Liver (tissue), 9 donors: ENCODE data around the gene SAMD8. TPM values are rescaled to one million over a fixed set of nuclear protein-coding genes. Genes with fewer than 3 reads are reported as not detected.

Experiments
- DNase-seq: peaks from one replicate; pipeline ENCODE4 v3.0.0-alpha.2; 2017; ENCODE audit warnings: low spot score
- H3K27ac ChIP-seq, 2 donors: one replicate each; pipeline ENCODE4 v1.7.0; 2013; ENCODE audit warnings: inconsistent platforms in 2 of 2, low read length in 2 of 2, control low read depth in 1 of 2, low read depth in 1 of 2, mild to moderate bottlenecking in 1 of 2
- H3K27me3 ChIP-seq, 4 donors: one replicate each; pipeline versions ENCODE4 v1.6.1 to v1.7.0; 2013; ENCODE audit warnings: low read length in 3 of 4, inconsistent platforms in 1 of 4, mild to moderate bottlenecking in 1 of 4, moderate library complexity in 1 of 4; ENCODE audit not compliant: control insufficient read depth in 4 of 4, insufficient read depth in 4 of 4
- H3K36me3 ChIP-seq, 4 donors: one replicate each; pipeline versions ENCODE4 v1.6.1 to v1.7.0; 2013; ENCODE audit warnings: low read length in 3 of 4, mild to moderate bottlenecking in 3 of 4, low read depth in 1 of 4, moderate library complexity in 1 of 4; ENCODE audit not compliant: control insufficient read depth in 4 of 4, insufficient read depth in 3 of 4
- H3K4me1 ChIP-seq, 4 donors: one replicate each; pipeline versions ENCODE4 v1.6.1 to v1.7.0; 2013; ENCODE audit warnings: low read length in 3 of 4, mild to moderate bottlenecking in 3 of 4, moderate library complexity in 1 of 4; ENCODE audit not compliant: control insufficient read depth in 4 of 4, insufficient read depth in 4 of 4
- H3K4me3 ChIP-seq, 3 donors: one replicate each; pipeline versions ENCODE4 v1.6.1 to v1.7.0; 2013; ENCODE audit warnings: low read length in 3 of 3, control low read depth in 1 of 3, low read depth in 1 of 3, mild to moderate bottlenecking in 1 of 3
- H3K9ac ChIP-seq, 2 donors: one replicate each; pipeline ENCODE4 v1.7.0; 2013; ENCODE audit warnings: low read length in 2 of 2, mild to moderate bottlenecking in 2 of 2, moderate library complexity in 2 of 2, control low read depth in 1 of 2, low read depth in 1 of 2
- H3K9me3 ChIP-seq, 4 donors: one replicate each; pipeline versions ENCODE4 v1.6.1 to v1.7.0; 2013; ENCODE audit warnings: low read length in 3 of 4; ENCODE audit not compliant: control insufficient read depth in 4 of 4
- CTCF ChIP-seq: fragments of 150-350 bp; IDR thresholded peaks from 2 replicates; pipeline ENCODE4 v1.5.1; 2017; ENCODE audit warnings: improper control_type of control experiment, low read depth, low read length; ENCODE audit not compliant: missing input control
- EGR1 ChIP-seq, 2 donors: IDR thresholded peaks; 2 replicates each; pipeline ENCODE4 v1.6.1; 2016 to 2018; ENCODE audit warnings: antibody characterized with exemption in 2 of 2, low read depth in 2 of 2
- FOXA1 ChIP-seq: IDR thresholded peaks from 2 replicates; pipeline ENCODE4 v1.6.1; 2016; ENCODE audit warnings: antibody characterized with exemption
- FOXA2 ChIP-seq: IDR thresholded peaks from 2 replicates; pipeline ENCODE4 v1.6.1; 2016; ENCODE audit warnings: antibody characterized with exemption
- HNF4A ChIP-seq, 2 donors: conservative IDR thresholded peaks; 2 replicates each; pipeline ENCODE4 v1.6.1; 2016; ENCODE audit warnings: antibody characterized with exemption in 2 of 2, mild to moderate bottlenecking in 2 of 2
- HNF4G ChIP-seq: IDR thresholded peaks from 2 replicates; pipeline ENCODE4 v1.6.1; 2016; ENCODE audit warnings: antibody characterized with exemption
- MAX ChIP-seq: IDR thresholded peaks from 2 replicates; pipeline ENCODE4 v1.6.1; 2016; ENCODE audit warnings: antibody characterized with exemption
- RAD21 ChIP-seq, 2 donors: IDR thresholded peaks; 2 replicates each; pipeline ENCODE4 v1.6.1; 2016; ENCODE audit warnings: antibody characterized with exemption in 2 of 2, mild to moderate bottlenecking in 2 of 2
- REST ChIP-seq: IDR thresholded peaks from 2 replicates; pipeline ENCODE4 v1.6.1; 2016; ENCODE audit warnings: antibody characterized with exemption, mild to moderate bottlenecking
- SP1 ChIP-seq: IDR thresholded peaks from 2 replicates; pipeline ENCODE4 v1.6.1; 2018; ENCODE audit warnings: antibody characterized with exemption, mild to moderate bottlenecking
- TAF1 ChIP-seq: conservative IDR thresholded peaks from 2 replicates; pipeline ENCODE4 v1.6.1; 2016; ENCODE audit warnings: antibody characterized with exemption, mild to moderate bottlenecking
- YY1 ChIP-seq: IDR thresholded peaks from 2 replicates; pipeline ENCODE4 v1.6.1; 2016; ENCODE audit warnings: antibody characterized with exemption, mild to moderate bottlenecking
- ZBTB33 ChIP-seq: IDR thresholded peaks from 2 replicates; pipeline ENCODE4 v1.6.1; 2016; ENCODE audit warnings: antibody characterized with exemption
- WGBS: extraction: QIAGEN DNeasy Blood & Tissue Kit; methylation state at CpG from one replicate; pipeline ENCODE4 v1.1.7; 2013; 5-methylcytosine and 5-hydroxymethylcytosine counted together
- polyA plus RNA-seq, 2 donors: library from polyadenylated mRNA; stranded (reverse) in 1 of 2; unstranded in 1 of 2; fragments of 200-250 nt in 1 of 2; fragments of >200 nt in 1 of 2; fragmentation: Nextera tagmentation in 1 of 2; extraction: Ambion mirVana in 1 of 2; gene quantifications; one replicate each; pipeline versions ENCODE4 v1.2.1 to v1.2.3, GENCODE V29; 2013 to 2015
- total RNA-seq, 2 donors: library from RNA; depleted of rRNA; stranded (reverse); fragments of >200 nt; gene quantifications; one replicate each; pipeline ENCODE4 v1.2.3, GENCODE V29; 2014
- donor health status: healthy.
- donor health status: healthy.
- donor health status: healthy.
- donor health status: healthy.
- donor health status: healthy.

Gene SAMD8
- total and polyA plus RNA-seq, 4 donors: 2.8 to 10.3 (median 4.1) TPM

GRCh38 chr10:75108684-75109458 is 2.6 kb upstream of the SAMD8 start:
- TF ChIP-seq RAD21 (IDR thresholded peaks at IDR 0.05) (peak in 1 of 2 donors; percentile 63), TAF1 (no peak), YY1 (no peak), MAX (no peak), FOXA1 (no peak), FOXA2 (no peak), CTCF (peak; percentile 31), SP1 (no peak), ZBTB33 (no peak), EGR1 (IDR thresholded peaks at IDR 0.05; ENCODE audit: low read depth in 2 of 2) (no peak), HNF4A (conservative IDR thresholded peaks at IDR 0.05) (no peak), REST (no peak)
- Histone ChIP-seq H3K9me3 (no peaks in the 10 kb centered on the region), H3K27me3 (no peaks in the 10 kb centered on the region), H3K36me3 (no peaks in the 10 kb centered on the region), H3K4me1 (peaks cover 2 to 9% (median 3%) of the 10 kb centered on the region in 4 donors), H3K9ac (no peak overlapping the region), H3K27ac (no peak overlapping the region), H3K4me3 (no peak overlapping the region)
- no peak for DNase-seq
- 73% methylated on average over 10 of the region's 10 CpGs for WGBS

- Histone ChIP-seq H3K4me1 (peaks cover 2 to 9% (median 3%) of the 10 kb centered on the region in 4 donors), H3K9ac (no peak overlapping the region), H3K27me3 (no peaks in the 10 kb centered on the region), H3K36me3 (no peaks in the 10 kb centered on the region), H3K4me3 (no peak overlapping the region), H3K27ac (no peak overlapping the region), H3K9me3 (no peaks in the 10 kb centered on the region)
- TF ChIP-seq TAF1 (no peak), CTCF (no peak), HNF4G (no peak), SP1 (no peak), HNF4A (conservative IDR thresholded peaks at IDR 0.05) (no peak), FOXA1 (no peak), ZBTB33 (no peak), EGR1 (IDR thresholded peaks at IDR 0.05; ENCODE audit: low read depth in 2 of 2) (no peak)
- 96% methylated on average over 1 of the region's 1 CpG for WGBS
- no peak for DNase-seq
These were observed 2.0 kb upstream of the SAMD8 start for GRCh38 chr10:75109459-75109778.
